Measurements from ENCODE around the gene CLCA2. TPM values are rescaled to one million over a fixed set of nuclear protein-coding genes. Genes with fewer than 3 reads are reported as not detected.

CLCA2 gene
- polyA plus RNA-seq, 1 of the 3 experiments (the other 2 are of a cell fraction), result 0.02 TPM

GRCh38 chr1:86389307-86389706 is 34.7 kb upstream of the CLCA2 start (continued):
- TF ChIP-seq CHD2 (IDR thresholded peaks at IDR 0.05; ENCODE audit: low read length, partially characterized antibody) (no peak), RCOR1 (IDR thresholded peaks at IDR 0.05; ENCODE audit: low read length) (no peak), MXI1 (IDR thresholded peaks at IDR 0.05; ENCODE audit: low read depth, low read length) (no peak), MAX (IDR thresholded peaks at IDR 0.05; ENCODE audit: low read depth) (no peak), TEAD4 (IDR thresholded peaks at IDR 0.05; ENCODE audit: borderline replicate concordance, insufficient read depth) (no peak), FOSL2 (IDR thresholded peaks at IDR 0.05; ENCODE audit: borderline replicate concordance, low read depth) (no peak), SIN3A (IDR thresholded peaks at IDR 0.05; ENCODE audit: borderline replicate concordance, low read depth, low read length) (no peak), REST (IDR thresholded peaks at IDR 0.05; ENCODE audit: low read depth, low read length) (no peak), NFIC (IDR thresholded peaks at IDR 0.05; ENCODE audit: borderline replicate concordance) (no peak)
- TF ChIP-seq, protein P1, sequence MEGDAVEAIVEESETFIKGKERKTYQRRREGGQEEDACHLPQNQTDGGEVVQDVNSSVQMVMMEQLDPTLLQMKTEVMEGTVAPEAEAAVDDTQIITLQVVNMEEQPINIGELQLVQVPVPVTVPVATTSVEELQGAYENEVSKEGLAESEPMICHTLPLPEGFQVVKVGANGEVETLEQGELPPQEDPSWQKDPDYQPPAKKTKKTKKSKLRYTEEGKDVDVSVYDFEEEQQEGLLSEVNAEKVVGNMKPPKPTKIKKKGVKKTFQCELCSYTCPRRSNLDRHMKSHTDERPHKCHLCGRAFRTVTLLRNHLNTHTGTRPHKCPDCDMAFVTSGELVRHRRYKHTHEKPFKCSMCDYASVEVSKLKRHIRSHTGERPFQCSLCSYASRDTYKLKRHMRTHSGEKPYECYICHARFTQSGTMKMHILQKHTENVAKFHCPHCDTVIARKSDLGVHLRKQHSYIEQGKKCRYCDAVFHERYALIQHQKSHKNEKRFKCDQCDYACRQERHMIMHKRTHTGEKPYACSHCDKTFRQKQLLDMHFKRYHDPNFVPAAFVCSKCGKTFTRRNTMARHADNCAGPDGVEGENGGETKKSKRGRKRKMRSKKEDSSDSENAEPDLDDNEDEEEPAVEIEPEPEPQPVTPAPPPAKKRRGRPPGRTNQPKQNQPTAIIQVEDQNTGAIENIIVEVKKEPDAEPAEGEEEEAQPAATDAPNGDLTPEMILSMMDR (IDR thresholded peaks at IDR 0.05), result no peak

GRCh38 chr1:86394416-86394815 is 29.6 kb upstream of the CLCA2 start:
- WGBS (ENCODE audit: low lambda C conversion rate), result 54% methylated on average over 2 of the region's 2 CpGs
- Histone ChIP-seq H3K27ac (ENCODE audit: low read depth in 2 of 2, low read length in 1 of 2) (peak overlapping the region in 1 of 2 experiments; percentile 74; a peak in 2 of 4 replicates), H2AFZ (ENCODE audit: low read depth) (no peak overlapping the region), H3K27me3 (ENCODE audit: insufficient read depth) (no peaks in the 10 kb centered on the region), H3K9me3 (no peaks in the 10 kb centered on the region), H3K9ac (no peak overlapping the region), H3K4me2 (peak overlapping the region; percentile 84), H3K4me3 (ENCODE audit: low read depth in 2 of 2, low read length in 1 of 2) (peak overlapping the region in 1 of 2 experiments; percentile 97; a peak in 2 of 4 replicates), H3K4me1 (ENCODE audit: control insufficient read depth in 1 of 2, insufficient read depth in 2 of 2, low read depth in 1 of 2, low read length in 1 of 2) (peaks cover 0 to 6% of the 10 kb centered on the region in 2 experiments; a peak in 1 of 4 replicates), H4K20me1 (ENCODE audit: insufficient read depth) (no peaks in the 10 kb centered on the region), H3F3A (replicated peaks; ENCODE audit: insufficient read depth) (peaks cover 16% of the 10 kb centered on the region), H3K9me2 (no peaks in the 10 kb centered on the region), H3K36me3 (replicated peaks in 1 of 2; ENCODE audit: control insufficient read depth in 1 of 2, insufficient read depth in 2 of 2, low read length in 1 of 2) (peaks cover 0 to 8% of the 10 kb centered on the region in 2 experiments), H3K79me2 (ENCODE audit: insufficient read depth) (peaks cover 64% of the 10 kb centered on the region)
- TF ChIP-seq FOXM1 (IDR thresholded peaks at IDR 0.05; ENCODE audit: low read depth), result no peak
- TF ChIP-seq PBX3 (IDR thresholded peaks at IDR 0.05), result peak; percentile 31; the same call in 1 of the 2 replicates
- CTCF ChIA-PET, result interaction anchor here (1.0 kb wide), 1 partner anchor 14 kb away, joined by 4 read pairs; no protein-coding TSS in a partner anchor
- POLR2A ChIA-PET, result no interaction called here
- DNase-seq, result no peak

All from SK-N-SH (cell line).